ENCODE measurements around the gene ANKRD60.

DNA sequence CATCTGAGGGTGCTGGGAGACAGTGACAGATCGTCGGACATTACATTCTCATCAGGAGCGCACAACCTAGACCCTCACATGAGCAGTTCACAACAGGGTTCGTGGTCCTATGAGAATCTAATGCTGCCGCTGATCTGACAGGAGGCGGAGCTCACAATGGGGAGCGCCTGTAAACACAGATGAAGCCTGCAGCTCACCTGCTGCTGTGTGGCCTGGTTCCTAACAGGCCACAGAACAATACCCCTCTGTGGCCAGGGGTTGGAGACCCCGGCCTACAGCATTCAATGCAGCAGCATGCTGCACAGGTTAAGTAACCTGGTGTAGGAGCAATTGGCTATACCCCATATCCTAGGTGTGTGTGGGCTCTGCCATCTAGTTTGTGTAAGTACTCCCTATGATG lies 19.5 kb downstream of the ANKRD60 start:
- TF ChIP-seq, protein P1, sequence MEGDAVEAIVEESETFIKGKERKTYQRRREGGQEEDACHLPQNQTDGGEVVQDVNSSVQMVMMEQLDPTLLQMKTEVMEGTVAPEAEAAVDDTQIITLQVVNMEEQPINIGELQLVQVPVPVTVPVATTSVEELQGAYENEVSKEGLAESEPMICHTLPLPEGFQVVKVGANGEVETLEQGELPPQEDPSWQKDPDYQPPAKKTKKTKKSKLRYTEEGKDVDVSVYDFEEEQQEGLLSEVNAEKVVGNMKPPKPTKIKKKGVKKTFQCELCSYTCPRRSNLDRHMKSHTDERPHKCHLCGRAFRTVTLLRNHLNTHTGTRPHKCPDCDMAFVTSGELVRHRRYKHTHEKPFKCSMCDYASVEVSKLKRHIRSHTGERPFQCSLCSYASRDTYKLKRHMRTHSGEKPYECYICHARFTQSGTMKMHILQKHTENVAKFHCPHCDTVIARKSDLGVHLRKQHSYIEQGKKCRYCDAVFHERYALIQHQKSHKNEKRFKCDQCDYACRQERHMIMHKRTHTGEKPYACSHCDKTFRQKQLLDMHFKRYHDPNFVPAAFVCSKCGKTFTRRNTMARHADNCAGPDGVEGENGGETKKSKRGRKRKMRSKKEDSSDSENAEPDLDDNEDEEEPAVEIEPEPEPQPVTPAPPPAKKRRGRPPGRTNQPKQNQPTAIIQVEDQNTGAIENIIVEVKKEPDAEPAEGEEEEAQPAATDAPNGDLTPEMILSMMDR (IDR thresholded peaks at IDR 0.05) = no peak
- TF ChIP-seq POLR2AphosphoS5 (IDR thresholded peaks at IDR 0.05) = no peak
- TF ChIP-seq POLR2A (IDR thresholded peaks at IDR 0.05) = no peak
